PC-9 (cell line): ENCODE results near the gene INTS3. TPM values are rescaled to one million over a fixed set of nuclear protein-coding genes. Genes with fewer than 3 reads are reported as not detected.
"Not testable (repeated sequence)": the region's sequence is repeated elsewhere in the genome, so short reads cannot be mapped to it uniquely, and the experiment has no call there.

ENCODE experiments used
- BruUV-seq: library from RNA; stranded (reverse); fragments of 400-500 nt; replicated peaks from 2 replicates; lab custom pipeline; 2021; lab: Mats Ljungman, UMichigan
- CTCF ChIA-PET: fragments of 300-600 bp; sonication (Branson Sonifier 250); formaldehyde crosslinking; loops from one replicate; lab custom pipeline; 2022; ENCODE audit warnings: antibody characterized with exemption; lab: Charles Lee
- POLR2A ChIA-PET: fragments of 300-600 bp; sonication (Branson Sonifier 250); formaldehyde crosslinking; loops from one replicate; lab custom pipeline; 2022; ENCODE audit warnings: antibody characterized with exemption; ENCODE audit not compliant: unreplicated experiment; lab: Charles Lee
- DNase-seq, 2 experiments: peaks; one replicate each; pipeline versions ENCODE4 v3.0.0 to v3.0.0-alpha.2; 2015 to 2022; ENCODE audit warnings: mixed read lengths in 1 of 2
- H2AFZ ChIP-seq: fragments of 200-600 bp; sonication (generic); 2 replicates; pipeline ENCODE4 v1.8.1; 2017; ENCODE audit warnings: antibody characterized with exemption
- H3F3A ChIP-seq: fragments of 200-600 bp; sonication (generic); 2 replicates; pipeline ENCODE4 v1.8.1; 2017; ENCODE audit warnings: antibody characterized with exemption, mild to moderate bottlenecking, low read depth; ENCODE audit not compliant: insufficient read depth
- H3K27ac ChIP-seq: fragments of 200-600 bp; sonication (generic); 2 replicates; pipeline ENCODE4 v1.6.1; 2016; ENCODE audit warnings: mixed run types
- H3K27me3 ChIP-seq: fragments of 200-600 bp; sonication (generic); 2 replicates; pipeline ENCODE4 v1.6.1; 2016; ENCODE audit warnings: low read depth, mixed run types; ENCODE audit not compliant: insufficient read depth
- H3K36me3 ChIP-seq: fragments of 200-600 bp; sonication (generic); 2 replicates; pipeline ENCODE4 v1.6.1; 2016; ENCODE audit warnings: low read depth, mixed run types
- H3K4me1 ChIP-seq: fragments of 200-600 bp; sonication (generic); replicated peaks from 2 replicates; pipeline ENCODE4 v1.6.1; 2016; ENCODE audit warnings: mixed run types; ENCODE audit not compliant: insufficient read depth
- H3K4me2 ChIP-seq: fragments of 200-600 bp; sonication (generic); 2 replicates; pipeline ENCODE4 v1.6.1; 2017; ENCODE audit warnings: mixed run types
- H3K4me3 ChIP-seq: fragments of 200-600 bp; sonication (generic); 2 replicates; pipeline ENCODE4 v1.6.1; 2016; ENCODE audit warnings: mixed run types
- H3K79me2 ChIP-seq: fragments of 200-600 bp; sonication (generic); 2 replicates; pipeline ENCODE4 v1.6.1; 2017; ENCODE audit warnings: low read depth, mixed run types
- H3K9me2 ChIP-seq: fragments of 200-600 bp; sonication (generic); 2 replicates; pipeline ENCODE4 v1.8.1; 2017; ENCODE audit warnings: mild to moderate bottlenecking; ENCODE audit not compliant: insufficient read depth
- H3K9me3 ChIP-seq: fragments of 200-600 bp; sonication (generic); 2 replicates; pipeline ENCODE4 v1.8.1; 2016; ENCODE audit warnings: low read depth; ENCODE audit not compliant: insufficient read depth
- H4K20me1 ChIP-seq: fragments of 200-600 bp; sonication (generic); 2 replicates; pipeline ENCODE4 v1.8.1; 2017; ENCODE audit not compliant: insufficient read depth
- CTCF ChIP-seq: fragments of 200-600 bp; sonication (generic); conservative IDR thresholded peaks from 2 replicates; pipeline ENCODE4 v1.6.1; 2017; ENCODE audit warnings: mixed run types, antibody characterized with exemption, mild to moderate bottlenecking, moderate library complexity
- EZH2 ChIP-seq: fragments of 200-600 bp; sonication (generic); IDR thresholded peaks from 2 replicates; pipeline ENCODE4 v1.8.0; 2017; ENCODE audit warnings: antibody characterized with exemption, low read depth
- intact Hi-C: fragments of 100-400 bp; cut with micrococcal nuclease; formaldehyde crosslinking; loops from one replicate; pipeline ENCODE4 v1.10.0; 2022; ENCODE audit not compliant: unreplicated experiment
- total RNA-seq: library from RNA; stranded (reverse); gene quantifications from 2 replicates; pipeline ENCODE4 v1.2.3, GENCODE V29; 2021

INTS3 gene
- total RNA-seq, 1 experiment from 2014 or later, result 91.7 TPM

GRCh38 chr1:153779781-153780541, 52.1 kb downstream of the INTS3 start:
- Histone ChIP-seq H4K20me1 (no peaks in the 10 kb centered on the region), H3K27ac (no peak overlapping the region), H3K4me2 (no peak overlapping the region), H3K9me2 (no peaks in the 10 kb centered on the region), H3K9me3 (no peaks in the 10 kb centered on the region), H3K36me3 (no peaks in the 10 kb centered on the region), H3F3A (peaks cover 16% of the 10 kb centered on the region; the same call in 1 of the 2 replicates), H3K4me3 (no peak overlapping the region), H3K79me2 (no peaks in the 10 kb centered on the region), H2AFZ (no peak overlapping the region), H3K27me3 (no peaks in the 10 kb centered on the region), H3K4me1 (peaks cover 12% of the 10 kb centered on the region)
- TF ChIP-seq EZH2, result no peak
- no peak for TF ChIP-seq CTCF
- no TSS peak for BruUV-seq
- POLR2A ChIA-PET, result no interaction called here
- DNase-seq, result no peak
- CTCF ChIA-PET, result no interaction called here
- intact Hi-C loops, result loop anchor here (5.0 to 10.0 kb wide), 2 partner anchors 207 to 265 kb away; partner anchors contain the start of gene RAB13

DNA sequence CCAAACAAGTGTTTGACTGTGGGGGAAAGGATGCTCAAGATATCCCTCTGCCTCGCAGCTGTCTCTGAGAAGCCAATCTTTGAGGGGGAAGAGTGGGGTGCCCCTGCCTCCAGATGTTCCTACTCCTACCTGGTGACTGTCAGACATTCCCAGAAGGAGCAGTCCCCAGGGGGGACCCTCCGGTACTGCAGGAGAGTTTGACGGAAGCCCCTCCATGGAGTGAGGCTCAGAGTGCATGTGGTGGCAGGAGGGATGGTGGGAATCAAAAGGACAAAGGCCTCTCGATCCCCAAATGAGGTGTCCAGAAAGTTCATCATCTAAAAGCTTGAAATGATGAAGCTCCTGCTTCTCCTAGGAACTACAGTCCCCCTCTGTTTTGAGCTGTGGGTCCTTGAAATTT, 52.7 kb downstream of the INTS3 start:
- Histone ChIP-seq H4K20me1 (no peaks in the 10 kb centered on the region), H3K9me3 (no peaks in the 10 kb centered on the region), H3K9me2 (no peaks in the 10 kb centered on the region), H3K79me2 (no peaks in the 10 kb centered on the region), H3K4me1 (peaks cover 12% of the 10 kb centered on the region), H3K27me3 (no peaks in the 10 kb centered on the region), H3K36me3 (no peaks in the 10 kb centered on the region), H3K4me2 (no peak overlapping the region), H2AFZ (no peak overlapping the region), H3K4me3 (no peak overlapping the region), H3F3A (peaks cover 18% of the 10 kb centered on the region; the same call in 1 of the 2 replicates), H3K27ac (no peak overlapping the region)
- intact Hi-C loops, result loop anchor here (10.0 kb wide), 1 partner anchor 266 kb away; no protein-coding TSS in a partner anchor
- no TSS peak for BruUV-seq
- POLR2A ChIA-PET, result no interaction called here
- DNase-seq, result no peak
- CTCF ChIA-PET, result no interaction called here
- TF ChIP-seq EZH2, result no peak
- no peak for TF ChIP-seq CTCF

DNA sequence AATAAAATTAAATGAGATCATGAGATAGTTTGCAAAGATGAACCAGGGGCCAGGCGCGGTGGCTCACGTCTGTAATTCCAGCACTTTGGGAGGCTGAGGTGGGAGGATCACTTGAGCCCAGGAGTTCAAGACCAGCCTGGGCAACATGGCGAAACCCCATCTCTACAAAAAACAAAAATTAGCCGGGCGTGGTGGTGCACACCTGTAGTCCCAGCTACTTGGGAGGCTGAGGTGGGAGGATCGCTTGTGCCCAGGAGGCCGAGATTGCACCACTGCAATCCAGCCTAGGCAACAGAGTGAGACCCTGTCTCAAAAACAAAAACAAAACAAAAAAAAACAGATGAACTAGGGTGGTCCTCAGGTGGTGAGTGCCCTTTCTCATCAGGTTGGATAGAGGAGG, 54.8 kb downstream of the INTS3 start:
- CTCF ChIA-PET, POLR2A ChIA-PET, H3K9me3 ChIP-seq, H3K4me1 ChIP-seq, DNase-seq, H4K20me1 ChIP-seq, H2AFZ ChIP-seq, H3K36me3 ChIP-seq, H3K27ac ChIP-seq, H3K9me2 ChIP-seq, BruUV-seq, H3K27me3 ChIP-seq, H3K79me2 ChIP-seq: not testable (repeated sequence)
- intact Hi-C loops, result loop anchor here (10.0 kb wide), 1 partner anchor 268 kb away; no protein-coding TSS in a partner anchor
- peak overlapping the region; percentile 88 for H3K4me2 ChIP-seq
- peaks cover 17% of the 10 kb centered on the region; the same call in 1 of the 2 replicates for H3F3A ChIP-seq
- H3K4me3 ChIP-seq, result peak overlapping the region; percentile 66; the same call in 1 of the 2 replicates
